ENCODE data around the gene GPC1.

GPC1 gene

DNA sequence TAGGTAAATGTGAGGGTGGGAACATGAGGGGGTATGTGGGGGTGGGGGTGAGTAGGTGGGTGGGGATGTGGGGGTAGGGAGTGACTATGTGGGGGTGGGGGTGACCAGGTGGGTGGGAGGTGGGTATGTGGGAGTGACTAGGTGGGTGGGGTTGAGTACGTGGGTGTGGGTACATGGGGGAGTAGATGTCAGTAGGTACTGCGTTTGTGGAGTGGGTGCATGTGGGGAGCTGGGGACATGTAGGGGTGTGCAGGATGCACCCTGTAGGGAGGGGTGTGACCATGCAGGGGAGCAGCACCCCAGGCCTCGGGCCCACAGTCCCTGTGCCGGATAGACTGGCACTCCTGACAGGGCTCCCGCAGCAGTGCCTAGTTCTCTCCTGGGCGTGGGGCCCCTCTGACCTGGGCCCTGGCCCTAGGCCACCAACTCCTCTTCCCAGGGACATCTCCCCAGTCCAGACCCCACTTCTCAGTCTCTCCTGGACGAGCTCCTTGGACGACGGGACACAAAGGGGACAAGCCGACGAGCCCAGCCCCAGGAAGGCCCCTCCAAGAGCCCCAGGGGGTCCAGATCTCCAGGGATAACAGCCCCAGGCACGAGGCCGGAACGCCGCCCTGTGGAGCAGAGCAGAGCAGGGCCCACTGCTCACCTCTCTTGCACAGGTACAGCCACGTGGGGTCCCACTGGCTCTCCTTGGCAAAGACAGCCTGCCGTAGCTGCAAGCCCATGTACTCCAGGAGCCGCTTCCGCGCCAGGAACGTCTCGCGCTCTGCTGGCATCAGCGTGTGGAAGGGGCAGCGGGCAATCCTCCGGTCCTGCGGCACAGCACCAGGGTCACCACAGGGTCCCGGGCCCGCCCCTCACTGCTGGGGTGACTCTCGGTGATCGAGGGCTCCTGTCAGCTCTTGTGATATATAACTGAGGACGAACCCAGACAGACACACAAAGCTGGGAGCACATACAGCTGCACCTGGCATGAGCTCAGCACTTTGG lies 64.1 kb downstream of the GPC1 start:
- no peak for DNase-seq (ENCODE audit: low read depth)

DNA sequence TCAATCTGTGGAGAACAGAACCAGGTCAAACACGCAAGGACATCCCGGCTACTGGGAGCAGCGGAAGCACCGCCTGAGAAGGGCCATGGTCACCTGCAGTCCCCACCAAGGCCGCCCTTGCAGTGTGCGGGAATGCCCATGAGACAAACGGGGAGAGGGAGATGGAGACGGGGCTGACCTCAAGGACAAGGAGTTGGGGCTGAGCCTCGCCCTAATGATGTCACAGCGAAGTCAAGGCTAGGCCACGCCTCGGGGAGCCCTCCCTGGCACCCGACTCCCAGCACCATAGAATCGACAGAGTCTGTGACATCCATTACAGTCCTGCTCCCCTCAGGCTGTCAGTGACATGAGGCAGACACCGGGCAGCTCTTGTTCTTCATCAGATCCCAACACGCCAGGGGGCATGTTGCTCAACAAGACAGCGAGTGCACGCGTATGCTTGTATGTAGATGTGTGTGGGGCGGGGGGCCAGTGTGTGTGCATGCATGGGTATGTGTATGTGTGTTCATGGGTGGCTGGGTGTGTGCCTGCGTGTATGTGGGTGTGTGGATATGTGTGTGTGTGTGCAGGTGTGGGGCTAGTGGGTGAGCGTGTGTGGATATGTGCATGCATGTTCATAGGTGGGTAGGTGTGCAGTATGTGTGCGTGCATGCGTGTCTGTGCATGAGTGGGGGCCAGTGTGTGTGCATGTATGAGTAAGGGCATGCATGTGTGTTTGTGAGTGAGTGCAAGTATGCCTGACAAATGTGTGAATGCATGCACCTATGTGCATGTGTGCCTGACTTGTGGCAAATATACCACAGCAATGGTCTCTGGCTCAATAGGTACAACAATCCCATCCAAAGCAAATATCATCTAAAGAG lies 65.3 kb downstream of the GPC1 start:
- DNase-seq (ENCODE audit: low read depth): no peak

DNA sequence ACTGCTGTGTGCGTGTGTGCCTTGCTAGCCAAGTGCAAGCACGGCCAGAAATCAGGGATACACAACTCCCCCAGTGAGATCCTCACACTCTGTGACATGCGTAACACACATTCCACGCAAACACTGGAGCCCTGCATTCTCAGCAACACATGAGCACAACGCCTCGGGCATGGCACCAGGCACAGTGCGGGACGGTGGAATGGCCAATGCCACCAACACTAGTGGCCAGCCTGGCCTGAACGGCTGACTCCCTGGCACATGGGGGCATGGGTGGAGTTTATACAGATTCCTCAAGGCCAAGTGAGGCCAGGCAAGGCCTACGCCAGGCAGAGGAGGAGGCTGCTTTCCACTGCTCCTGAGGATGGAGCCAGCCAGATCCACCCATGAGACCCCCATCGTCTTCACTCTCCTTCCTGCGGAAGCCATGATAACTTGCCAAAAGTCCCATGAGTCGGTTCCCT lies 66.1 kb downstream of the GPC1 start:
- DNase-seq (ENCODE audit: low read depth): no peak

DNA sequence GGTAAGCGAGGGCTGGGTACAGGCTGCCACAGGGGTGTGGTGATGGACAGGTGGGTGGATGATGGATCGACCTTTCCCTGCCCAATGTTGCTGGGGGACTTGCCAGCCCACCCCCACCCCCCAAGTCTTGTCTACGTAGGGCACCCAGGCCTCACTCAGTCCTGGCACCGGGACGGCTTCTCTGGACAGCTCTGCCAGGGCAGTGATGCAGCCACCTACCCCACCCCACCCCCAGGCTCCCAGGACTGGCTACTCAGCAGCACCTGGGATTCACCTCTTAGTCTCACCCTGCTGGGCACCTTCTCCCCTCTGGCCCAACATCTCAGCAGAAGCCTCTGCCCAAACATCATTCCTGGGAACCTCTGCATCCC lies 66.6 kb downstream of the GPC1 start:
- DNase-seq (ENCODE audit: low read depth): no peak

DNA sequence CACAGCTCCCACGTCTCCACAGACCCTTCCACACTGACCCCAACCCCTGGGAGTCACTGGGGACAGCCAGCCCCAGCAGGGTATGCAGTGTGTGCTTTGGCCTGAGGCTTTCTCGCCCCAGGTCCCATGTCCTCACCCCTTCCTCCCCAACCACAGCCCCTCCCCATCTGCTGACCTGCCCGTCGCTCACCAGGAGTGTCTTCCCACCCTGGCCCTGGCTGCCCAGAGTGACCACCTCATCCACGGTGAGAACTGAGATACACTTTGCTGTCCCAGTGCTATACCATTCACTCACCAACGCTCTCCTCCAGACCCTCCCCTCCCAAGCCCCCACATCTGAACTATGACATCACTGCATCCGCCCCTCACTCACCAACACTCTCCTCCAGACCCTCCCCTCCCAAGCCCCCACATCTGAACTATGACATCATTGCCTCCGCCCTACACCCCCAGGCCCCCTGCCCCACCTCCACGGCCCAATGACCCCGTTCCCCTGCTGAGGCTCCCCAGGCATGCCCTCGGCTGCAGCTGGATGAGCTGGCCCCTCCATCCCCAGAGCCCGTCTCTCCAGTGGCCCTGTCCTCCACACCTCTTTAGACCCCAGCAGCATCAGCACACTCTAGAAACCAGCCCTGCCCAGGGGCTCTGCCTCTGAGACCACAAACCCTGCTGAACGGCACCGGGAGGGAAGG lies 67.1 kb downstream of the GPC1 start:
- no peak for DNase-seq (ENCODE audit: low read depth)

DNA sequence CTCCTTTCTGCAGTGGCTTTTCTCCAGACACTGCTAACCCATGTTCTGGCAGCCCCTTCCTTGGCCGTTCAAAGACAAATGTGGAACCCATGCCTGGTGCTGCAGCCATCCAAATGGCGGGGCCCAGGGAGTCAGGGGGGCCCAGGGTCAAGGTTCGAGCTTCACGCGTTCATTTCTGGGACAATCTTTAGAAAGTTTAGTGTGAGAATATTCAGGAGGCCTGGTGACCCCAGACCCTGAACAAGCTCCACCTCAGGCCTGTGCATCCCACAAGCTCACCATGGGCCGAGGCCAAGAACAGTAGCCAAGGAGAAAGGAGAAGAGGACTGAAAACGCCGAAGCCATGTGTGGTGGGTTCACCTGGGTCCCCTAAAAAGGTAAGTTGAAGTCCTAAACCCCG lies 67.9 kb downstream of the GPC1 start:
- no peak for DNase-seq (ENCODE audit: low read depth)

DNA sequence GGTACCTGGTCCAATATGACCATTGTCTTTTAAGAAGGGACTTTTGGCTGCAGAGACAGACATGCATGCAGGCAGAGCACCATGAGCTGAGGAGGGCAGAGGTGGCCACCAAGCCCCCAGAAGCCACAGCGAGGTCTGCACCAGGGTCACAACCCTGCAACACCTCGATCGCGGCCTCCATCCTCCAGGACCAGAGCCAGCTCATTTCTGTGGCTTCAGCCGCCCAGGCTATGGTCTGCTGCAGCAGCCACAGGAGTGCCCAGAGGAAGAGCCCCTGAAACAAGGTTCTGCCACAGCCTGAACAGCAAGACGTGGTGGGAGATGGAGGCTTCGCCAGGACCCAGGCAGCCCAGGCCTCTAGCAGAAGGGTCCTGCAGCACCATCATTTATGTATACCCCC lies 68.4 kb downstream of the GPC1 start:
- DNase-seq (ENCODE audit: low read depth): no peak

DNA sequence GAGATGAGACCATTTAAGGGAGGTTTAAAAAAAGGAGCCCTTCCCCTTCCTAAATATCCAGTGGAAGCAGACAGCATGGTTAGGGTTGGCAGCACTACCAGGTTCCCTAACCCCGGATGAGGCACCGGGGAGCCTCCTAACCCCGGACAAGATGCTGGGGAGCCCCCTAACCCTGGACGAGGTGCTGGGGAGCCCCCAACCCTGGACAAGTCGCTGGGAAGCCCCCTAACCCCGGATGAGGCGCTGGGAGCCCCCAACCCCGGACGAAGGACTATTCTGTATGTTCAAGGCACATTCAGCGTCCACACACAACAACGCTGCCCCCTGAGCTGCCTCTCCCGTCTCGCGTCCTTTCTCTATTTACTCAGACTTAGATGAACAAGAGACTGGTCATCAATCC lies 70.4 kb downstream of the GPC1 start:
- DNase-seq (ENCODE audit: low read depth): no peak

DNA sequence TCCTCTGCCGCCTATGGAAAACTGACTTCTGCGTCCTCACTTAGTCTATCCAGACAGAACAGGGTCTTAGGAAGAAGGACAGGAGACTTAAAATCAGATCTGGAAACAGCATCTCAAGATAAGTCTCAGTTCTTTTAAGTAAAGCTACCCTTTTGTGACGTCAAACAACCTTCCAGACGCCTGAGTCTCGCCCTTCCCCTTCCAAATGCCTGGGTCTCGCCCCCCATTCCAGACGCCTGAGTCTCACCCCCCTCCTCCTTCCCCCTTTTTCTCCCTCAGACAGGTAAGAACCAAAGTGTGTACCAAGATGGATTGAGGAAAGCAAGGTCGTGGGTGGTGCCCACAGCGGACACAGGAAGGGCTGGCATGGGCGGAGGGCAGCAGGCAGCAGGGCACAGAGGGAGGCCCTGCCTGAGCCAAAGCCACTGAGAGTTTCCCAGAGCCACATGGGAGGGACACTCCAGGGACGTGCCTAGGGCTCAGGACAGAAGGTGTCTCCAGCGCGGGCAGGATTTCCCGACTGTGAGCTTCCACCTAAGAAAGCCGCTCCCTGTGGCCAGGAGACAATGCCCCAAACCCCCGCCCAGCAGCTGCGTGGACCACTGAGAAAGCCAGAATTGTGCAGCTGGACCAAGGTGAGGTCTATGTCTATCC lies 71.1 kb downstream of the GPC1 start:
- DNase-seq (ENCODE audit: low read depth): no peak

DNA sequence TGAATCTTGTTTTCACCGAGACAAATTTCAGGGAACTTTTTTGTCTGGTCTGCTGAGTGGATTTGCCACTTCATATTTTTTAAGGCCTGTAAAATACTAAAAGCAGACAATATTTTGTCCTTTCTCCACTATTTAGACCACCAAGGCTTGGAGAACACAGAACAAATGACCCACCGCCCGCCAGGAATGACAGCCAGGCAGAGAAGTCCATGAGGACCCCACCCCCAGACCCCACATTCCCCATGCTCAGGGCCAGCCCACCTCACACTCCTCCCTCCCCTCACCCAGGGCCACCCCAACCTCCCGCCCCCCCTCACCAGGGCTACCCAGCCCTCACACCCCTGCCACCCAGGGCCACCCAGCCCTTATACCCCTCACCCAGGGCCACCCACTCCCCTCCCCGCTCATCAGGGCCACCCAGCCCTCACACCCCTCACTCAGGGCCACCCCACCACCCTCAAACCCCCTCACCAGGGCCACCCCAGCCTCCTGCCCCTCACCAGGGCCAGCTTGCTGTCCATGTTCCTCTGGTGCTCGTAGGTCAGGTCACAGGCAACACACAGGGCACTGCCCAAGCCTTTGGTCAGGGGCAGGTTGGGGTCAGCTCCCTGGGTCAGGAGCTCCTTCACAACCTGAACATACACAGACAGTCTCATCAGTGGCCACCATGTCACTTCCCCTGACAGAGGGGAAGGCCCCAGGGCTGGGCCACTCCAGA lies 71.8 kb downstream of the GPC1 start:
- DNase-seq (ENCODE audit: low read depth): no peak

DNA sequence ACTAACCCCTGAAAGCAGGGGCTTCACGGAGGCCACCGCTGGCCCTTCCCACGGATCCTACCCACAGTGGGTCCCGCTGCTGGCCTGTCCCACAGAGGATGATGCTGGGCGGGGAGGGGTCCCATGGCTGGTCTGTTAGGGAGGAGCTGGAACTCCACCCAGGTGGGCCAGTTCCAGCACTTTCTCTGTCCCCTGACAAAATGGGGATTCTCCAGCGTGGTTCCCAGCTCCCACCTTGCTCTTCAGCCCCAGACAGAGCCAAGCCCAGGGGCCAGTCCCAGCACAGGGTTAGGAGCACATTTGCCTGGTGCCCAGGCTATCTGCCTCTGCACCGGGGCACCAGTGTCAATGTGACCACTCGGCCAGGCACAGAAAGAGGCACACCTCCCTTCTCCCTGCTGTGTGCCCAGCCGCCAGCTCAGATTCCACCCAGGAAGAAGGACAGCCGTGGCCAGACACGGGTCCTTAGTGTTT lies 72.4 kb downstream of the GPC1 start:
- no peak for DNase-seq (ENCODE audit: low read depth)

DNA sequence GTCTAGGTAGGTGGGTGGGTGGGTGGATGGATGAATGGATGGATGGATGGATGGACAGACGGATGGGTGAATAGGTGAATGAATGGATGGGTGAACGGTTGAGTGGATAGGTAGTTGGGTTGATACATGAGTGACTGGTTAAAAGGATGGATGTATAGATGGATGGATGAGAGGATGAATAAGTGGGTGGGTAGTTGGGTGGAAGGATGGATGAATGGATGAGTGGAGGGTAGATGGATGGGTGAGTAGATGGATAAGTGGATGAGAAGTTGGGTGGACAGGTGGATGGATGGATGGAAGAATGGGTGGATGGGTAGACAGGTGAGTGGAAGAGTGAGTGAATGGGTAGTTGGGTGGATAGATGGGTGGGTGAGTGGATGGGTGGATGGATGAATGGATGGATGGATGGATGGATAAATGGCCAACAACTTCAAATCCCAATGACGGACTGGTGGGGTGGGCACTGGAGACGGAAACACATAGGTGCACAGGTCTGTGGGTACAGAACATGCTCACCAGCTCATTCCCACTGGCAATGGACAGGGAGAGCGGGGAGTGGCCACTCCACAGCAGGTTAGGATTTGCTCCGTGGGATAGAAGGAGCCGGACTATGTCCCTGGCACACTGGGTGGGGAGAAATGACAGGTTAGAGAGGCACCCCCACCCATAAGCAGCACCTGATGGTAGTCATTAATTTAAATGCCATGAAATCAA lies 73.5 kb downstream of the GPC1 start:
- DNase-seq (ENCODE audit: low read depth): no peak

DNA sequence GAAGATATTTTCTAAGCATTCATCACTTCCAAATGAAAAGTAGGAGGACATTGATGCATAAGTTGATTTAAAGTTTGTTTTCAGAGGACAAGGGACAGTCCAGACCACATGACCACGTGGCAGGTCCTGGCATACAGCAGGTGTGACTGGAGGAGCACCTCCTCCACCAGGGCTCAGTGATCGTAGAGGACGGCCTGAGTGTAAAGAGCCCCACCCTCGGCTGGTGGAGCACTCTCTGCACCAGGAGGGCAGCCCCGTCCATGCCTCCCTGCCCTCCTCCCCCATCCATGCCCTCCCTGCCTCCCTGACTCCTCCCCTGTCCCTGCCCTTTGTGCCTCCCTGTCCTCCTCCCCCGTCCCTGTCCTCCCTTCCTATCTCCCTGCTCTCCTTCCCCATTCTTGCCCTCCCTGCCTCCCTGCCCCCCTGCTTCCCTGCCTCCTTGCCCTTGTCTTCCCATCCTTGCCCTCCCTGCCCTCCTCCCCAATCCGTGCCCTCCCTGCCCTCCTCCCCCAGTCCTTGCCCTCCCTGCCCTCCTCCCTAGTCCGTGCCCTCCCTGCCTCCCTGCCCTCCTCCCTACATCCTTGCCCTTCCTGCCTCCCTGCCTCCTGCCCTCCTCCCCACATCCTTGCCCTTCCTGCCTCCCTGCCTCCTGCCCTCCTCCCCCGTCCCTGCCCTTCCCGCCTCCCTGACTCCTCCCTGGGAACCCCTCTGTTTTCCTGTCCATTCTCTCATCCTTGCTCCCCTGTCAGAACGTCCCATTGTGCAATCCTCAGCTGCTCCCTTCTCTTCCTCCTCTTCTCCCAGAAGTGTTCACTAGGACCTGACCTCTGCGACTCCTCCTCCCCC lies 74.4 kb downstream of the GPC1 start:
- no peak for DNase-seq (ENCODE audit: low read depth)

DNA sequence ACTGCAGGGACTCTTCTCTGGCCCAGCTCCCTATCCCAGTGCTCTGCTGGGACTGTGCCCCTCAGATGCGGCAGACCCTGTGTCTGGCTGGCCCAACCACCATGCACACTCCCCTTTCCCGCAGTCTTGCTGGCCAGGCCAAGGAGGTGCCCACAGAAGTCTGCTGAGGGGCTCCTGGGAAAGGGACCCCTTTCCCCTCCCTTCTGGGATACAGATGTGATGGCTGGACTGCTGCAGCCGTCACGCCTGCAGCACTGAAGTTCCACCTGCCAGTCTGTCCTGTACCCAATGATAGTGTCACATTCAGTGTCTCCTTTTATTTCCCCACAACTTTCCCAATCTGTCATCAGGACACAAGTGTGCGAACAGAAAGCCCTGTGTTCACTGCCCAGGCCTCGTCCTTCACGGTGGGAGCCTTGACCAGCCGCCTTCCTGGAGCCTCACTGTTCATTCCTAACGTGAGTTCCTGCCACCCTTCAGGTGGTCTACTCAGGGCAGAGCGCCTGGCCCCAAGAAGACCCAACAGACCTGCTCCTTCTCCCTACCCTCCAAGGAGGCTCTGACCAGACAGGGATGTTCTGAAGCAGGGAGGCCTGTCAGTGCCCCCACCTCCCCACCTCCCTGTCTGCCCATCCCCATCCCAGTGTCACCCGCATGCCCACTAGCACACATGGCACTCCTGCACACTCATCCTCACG lies 75.2 kb downstream of the GPC1 start:
- DNase-seq (ENCODE audit: low read depth): no peak

DNA sequence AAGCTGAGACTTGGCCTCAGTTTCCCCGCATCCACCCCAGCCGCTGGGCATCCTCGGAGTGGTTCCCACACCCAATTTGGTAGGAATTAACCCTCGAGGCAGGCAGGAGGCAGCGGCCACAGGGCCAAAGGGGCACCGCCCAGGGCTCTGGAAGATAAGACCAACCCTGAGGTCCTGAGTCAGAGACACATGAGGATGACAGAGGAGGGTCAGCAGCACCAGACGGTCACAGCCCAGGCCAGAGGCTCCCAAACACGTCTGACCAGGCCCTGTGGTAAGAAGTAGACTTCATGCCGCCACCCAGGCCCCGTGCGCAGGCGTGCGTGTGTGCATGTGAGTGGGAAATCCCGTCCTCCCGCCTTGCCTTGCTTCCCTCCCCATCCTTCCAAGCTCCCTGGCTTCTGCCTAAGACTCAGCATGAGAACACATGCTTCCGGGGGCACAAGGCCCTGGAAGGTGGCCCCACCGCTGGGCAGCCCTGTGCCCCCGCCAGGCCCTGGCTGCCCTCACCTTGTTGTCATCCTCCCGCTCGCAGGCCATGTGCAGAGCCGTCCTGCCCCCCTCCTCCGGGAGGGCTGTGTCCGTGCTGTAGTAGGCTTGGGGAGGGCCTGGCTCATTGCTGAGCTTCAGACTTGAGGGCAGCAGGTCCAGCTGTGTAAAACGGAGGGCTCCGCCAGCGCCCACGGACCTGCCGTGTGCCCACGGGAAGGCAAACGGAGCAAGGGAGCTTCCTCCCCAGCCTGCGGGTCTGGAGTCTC lies 76.1 kb downstream of the GPC1 start:
- no peak for DNase-seq (ENCODE audit: low read depth)

DNA sequence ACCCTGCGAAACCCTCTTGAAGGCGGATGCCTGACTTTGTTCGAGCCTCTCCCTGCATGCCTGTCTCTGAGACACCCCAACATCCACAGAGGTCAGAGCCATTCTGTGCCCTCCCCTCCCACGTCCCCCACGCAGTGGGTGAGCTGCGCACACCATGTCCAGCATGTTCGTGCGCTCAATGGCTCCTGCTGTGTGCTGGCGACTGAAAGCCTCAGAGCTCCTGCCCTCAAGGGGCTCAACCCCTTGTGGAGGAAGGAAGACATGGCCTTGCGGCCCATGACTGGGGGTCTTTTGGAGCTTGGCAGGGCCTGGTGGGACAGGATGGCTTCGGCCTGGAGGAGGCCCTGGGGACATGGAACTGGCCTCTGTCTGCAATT lies 76.6 kb downstream of the GPC1 start:
- DNase-seq (ENCODE audit: low read depth): no peak

DNA sequence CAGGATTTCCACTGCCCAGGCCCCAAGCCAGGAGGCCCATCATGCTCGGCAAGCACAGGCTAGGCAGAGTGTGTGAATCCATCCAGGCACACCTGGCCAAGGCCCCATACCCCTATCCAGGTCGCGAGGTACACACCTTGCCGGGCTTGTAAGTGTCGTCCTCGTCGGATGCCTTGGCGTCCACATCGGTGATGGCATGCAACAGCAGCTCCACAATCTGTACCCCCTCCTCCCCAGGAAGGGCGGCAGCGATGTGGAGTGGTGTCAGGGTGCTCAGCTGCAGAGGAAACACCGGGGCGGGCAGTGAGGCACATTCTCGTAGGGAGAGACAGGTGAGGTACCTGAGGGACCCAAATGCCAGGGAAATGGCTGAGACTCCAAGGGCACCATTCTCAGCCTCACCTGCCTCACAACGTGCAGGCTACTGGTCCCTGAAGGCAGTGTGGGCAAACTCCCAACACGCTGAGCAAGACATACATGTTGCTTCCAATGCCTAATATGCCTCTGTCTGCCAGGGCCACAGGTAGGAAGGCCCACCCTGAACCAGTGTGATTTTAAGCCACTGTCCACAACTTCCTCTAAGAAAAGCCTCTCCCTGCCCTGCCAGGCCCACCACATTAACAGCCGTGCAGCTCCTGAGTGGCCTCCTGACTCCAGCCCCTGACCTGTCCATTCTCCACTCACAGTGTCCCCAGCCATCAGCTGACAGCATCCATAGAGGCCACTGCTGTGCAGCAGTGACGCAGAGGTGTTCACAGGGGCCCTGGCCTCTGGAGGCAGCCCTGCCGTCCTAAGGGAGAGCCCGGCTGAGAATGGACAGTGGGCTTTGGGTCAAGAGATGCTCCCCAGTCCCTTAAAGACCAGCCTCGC lies 77.4 kb downstream of the GPC1 start:
- DNase-seq (ENCODE audit: low read depth): no peak
